ENCODE results near the gene TENM4. TPM values are rescaled to one million over a fixed set of nuclear protein-coding genes. Genes with fewer than 3 reads are reported as not detected.

The TENM4 gene
- polyA plus RNA-seq, 3 donors = 0.31 to 1.7 TPM; not detected in 1

GRCh38 chr11:78921509-78921908 is 519.3 kb downstream of the TENM4 start:
- H3K27ac Mint-ChIP-seq = peak overlapping the region in 1 of 7 donors; percentile 82

DNA sequence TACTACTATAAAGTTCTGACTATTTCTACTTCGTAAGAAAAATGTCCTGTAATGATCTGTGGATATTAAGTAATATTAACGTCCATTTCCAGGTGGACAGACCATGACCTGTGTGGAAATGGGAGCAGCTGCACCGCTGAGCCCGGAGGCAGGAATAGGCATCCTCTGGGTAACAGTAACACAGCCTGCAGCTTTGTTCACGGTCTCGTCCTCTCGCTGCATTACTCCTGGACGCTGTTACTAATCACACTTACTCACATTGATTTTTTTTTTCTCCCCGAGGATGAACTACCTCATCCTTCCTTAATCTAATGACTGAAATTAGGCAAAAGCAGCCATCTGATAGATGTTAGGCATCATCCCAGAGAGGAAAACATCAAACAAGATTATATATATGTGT is 520.5 kb downstream of the TENM4 start:
- H4K20me1 ChIP-seq (ENCODE audit: insufficient read depth, low read length) = no peaks in the 10 kb centered on the region
- Mint-ChIP-seq H3K27me3 (ENCODE audit: low read depth in 3 of 3) (peaks cover 7 to 32% (median 16%) of the 10 kb centered on the region in 3 donors), H3K27ac (no peak overlapping the region), H3K4me3 (no peak overlapping the region), H3K4me1 (peaks cover 5% of the 10 kb centered on the region), H3K9me3 (no peaks in the 10 kb centered on the region), H3K36me3 (no peaks in the 10 kb centered on the region)
- no CpG with 5 or more reads among the region's 9 CpGs for WGBS (ENCODE audit: insufficient coverage)
- no peak for TF ChIP-seq CTCF (IDR thresholded peaks at IDR 0.05)
- no peak overlapping the region for H3K9ac ChIP-seq (ENCODE audit: insufficient read depth, low read length, poor library complexity, severe bottlenecking)
- no peak for DNase-seq
- no peak overlapping the region for H3K27ac ChIP-seq (ENCODE audit: low read depth in 1 of 2, low read length in 2 of 2)
- no peaks in the 10 kb centered on the region for H3K36me3 ChIP-seq (replicated peaks in 1 of 2; ENCODE audit: control insufficient read depth in 1 of 2, insufficient read depth in 2 of 2, low read length in 2 of 2)
- no peaks in the 10 kb centered on the region for H3K9me3 ChIP-seq (replicated peaks in 1 of 2; ENCODE audit: control insufficient read depth in 1 of 2, insufficient read depth in 1 of 2, low read length in 2 of 2)
- no peak overlapping the region for H3K4me3 ChIP-seq (replicated peaks in 1 of 3; ENCODE audit: low read depth in 2 of 3, low read length in 3 of 3)
- H3K4me1 ChIP-seq (ENCODE audit: control insufficient read depth in 1 of 2, insufficient read depth in 2 of 2, low read length in 2 of 2) = peaks cover 9 to 10% of the 10 kb centered on the region in 2 donors
- no peak overlapping the region for H2AFZ ChIP-seq (ENCODE audit: insufficient read depth, low read depth, low read length, poor library complexity, severe bottlenecking)
- H3K27me3 ChIP-seq (ENCODE audit: control insufficient read depth in 2 of 2, insufficient read depth in 2 of 2, low read length in 2 of 2) = peaks cover 14 to 27% of the 10 kb centered on the region in 2 donors
- H3K4me2 ChIP-seq (replicated peaks; ENCODE audit: extremely low read depth, low read length, poor library complexity, severe bottlenecking) = no peak overlapping the region
- intact Hi-C loops (cut with micrococcal nuclease) = no loop called here
- no peaks in the 10 kb centered on the region for H3K79me2 ChIP-seq (ENCODE audit: insufficient read depth, low read length)

More at GRCh38 chr11:78921509-78921908, 519.3 kb downstream of the TENM4 start:
- no peaks in the 10 kb centered on the region for H4K20me1 ChIP-seq (ENCODE audit: insufficient read depth, low read length)
- WGBS (ENCODE audit: insufficient coverage) = 76% methylated on average over 3 of the region's 3 CpGs
- H3K27me3 ChIP-seq (ENCODE audit: control insufficient read depth in 2 of 2, insufficient read depth in 2 of 2, low read length in 2 of 2) = peaks cover 17 to 28% of the 10 kb centered on the region in 2 donors
- Mint-ChIP-seq H3K9me3 (no peaks in the 10 kb centered on the region), H3K4me1 (peaks cover 5% of the 10 kb centered on the region), H3K27me3 (ENCODE audit: low read depth in 3 of 3) (peaks cover 14 to 39% (median 15%) of the 10 kb centered on the region in 3 donors), H3K36me3 (no peaks in the 10 kb centered on the region), H3K4me3 (no peak overlapping the region)
- no peak overlapping the region for H3K4me3 ChIP-seq (replicated peaks in 1 of 3; ENCODE audit: low read depth in 2 of 3, low read length in 3 of 3)
- H3K4me1 ChIP-seq (ENCODE audit: control insufficient read depth in 1 of 2, insufficient read depth in 2 of 2, low read length in 2 of 2) = peaks cover 9 to 10% of the 10 kb centered on the region in 2 donors
- no peak for TF ChIP-seq CTCF (IDR thresholded peaks at IDR 0.05)
- intact Hi-C loops (cut with micrococcal nuclease) = no loop called here
- no peaks in the 10 kb centered on the region for H3K36me3 ChIP-seq (replicated peaks in 1 of 2; ENCODE audit: control insufficient read depth in 1 of 2, insufficient read depth in 2 of 2, low read length in 2 of 2)
- H3K27ac ChIP-seq (ENCODE audit: low read depth in 1 of 2, low read length in 2 of 2) = no peak overlapping the region
- no peak overlapping the region for H3K4me2 ChIP-seq (replicated peaks; ENCODE audit: extremely low read depth, low read length, poor library complexity, severe bottlenecking)
- DNase-seq = no peak
- H3K9me3 ChIP-seq (replicated peaks in 1 of 2; ENCODE audit: control insufficient read depth in 1 of 2, insufficient read depth in 1 of 2, low read length in 2 of 2) = no peaks in the 10 kb centered on the region
- no peaks in the 10 kb centered on the region for H3K79me2 ChIP-seq (ENCODE audit: insufficient read depth, low read length)
- H2AFZ ChIP-seq (ENCODE audit: insufficient read depth, low read depth, low read length, poor library complexity, severe bottlenecking) = no peak overlapping the region
- H3K9ac ChIP-seq (ENCODE audit: insufficient read depth, low read length, poor library complexity, severe bottlenecking) = no peak overlapping the region

Measured in CD14-positive monocyte (primary cell).